HG03565 (cell line): Measurements from ENCODE around the gene CCDC28B.
"Not testable (repeated sequence)": the region's sequence is repeated elsewhere in the genome, so short reads cannot be mapped to it uniquely, and the experiment has no call there.

Experiments
- ATAC-seq: cut with Tn5 transposase; IDR thresholded peaks from one replicate; pipeline ENCODE4 v1.9.1; 2021; ENCODE audit warnings: mild to moderate bottlenecking, moderate library complexity; ENCODE audit not compliant: unreplicated experiment

CCDC28B gene

DNA sequence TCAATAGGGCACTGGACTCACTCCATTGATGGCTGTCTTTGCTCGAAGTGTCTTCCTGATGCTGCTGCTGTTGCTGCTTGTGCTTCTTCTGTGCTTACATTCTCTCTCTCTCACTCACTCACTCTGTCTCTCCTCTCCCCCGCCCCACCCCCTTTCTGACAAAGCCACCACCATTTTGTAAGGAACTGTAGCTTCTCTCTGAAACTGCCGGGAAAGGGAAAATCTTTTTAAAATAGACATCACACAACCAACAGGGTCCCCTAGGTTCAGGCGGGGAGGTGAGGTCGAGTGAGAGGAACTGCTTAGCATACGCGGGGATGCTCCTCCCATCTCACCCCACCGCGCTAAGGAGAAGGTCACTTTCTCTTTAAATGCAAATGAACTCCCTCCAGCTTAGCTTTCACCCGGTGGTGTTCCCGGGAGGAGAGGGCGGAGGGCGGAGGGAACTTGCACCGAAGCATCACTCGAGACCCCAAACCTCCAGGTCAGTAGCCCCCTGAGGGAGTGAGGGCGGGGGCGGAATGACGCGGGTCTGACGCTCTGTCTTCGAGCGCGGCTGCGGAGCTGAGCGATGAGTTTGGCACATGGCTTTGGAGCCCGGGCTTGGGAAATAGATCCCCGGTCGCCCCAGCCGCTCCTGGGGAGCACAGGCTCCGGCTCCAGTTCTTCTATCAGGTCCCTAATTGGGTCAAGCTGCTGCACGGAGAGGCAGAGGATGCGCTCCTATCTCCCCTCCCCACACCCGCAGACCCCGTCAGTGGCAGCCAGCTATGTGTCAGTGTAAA, at the start of gene CCDC28B:
Gene CCDC28B (plus strand): TSS at position 370 of the 785 bp plus-strand sequence. CDS start 1,341 bp downstream, outside the sequence.
- ATAC-seq, result no peak

DNA sequence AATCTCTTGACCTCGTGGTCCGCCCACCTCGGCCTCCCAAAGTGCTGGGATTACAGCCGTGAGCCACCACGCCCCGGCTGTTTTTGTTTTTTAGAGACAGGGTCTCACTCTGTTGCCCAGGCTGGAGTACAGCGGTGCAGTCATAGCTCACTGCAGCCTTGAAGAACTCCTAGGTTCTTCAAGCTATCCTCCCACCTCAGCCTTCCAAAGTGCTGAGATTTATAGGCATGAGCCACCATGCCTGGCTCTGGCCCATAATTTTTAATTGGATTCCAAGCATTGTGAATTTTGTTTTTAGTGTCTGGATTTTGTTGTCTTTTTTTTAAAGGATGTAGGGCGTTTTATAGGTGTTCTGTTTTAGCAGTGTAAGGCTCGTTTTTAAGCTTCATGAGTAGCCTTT, 49.5 kb upstream of the CCDC28B start:
- ATAC-seq, result no peak

DNA sequence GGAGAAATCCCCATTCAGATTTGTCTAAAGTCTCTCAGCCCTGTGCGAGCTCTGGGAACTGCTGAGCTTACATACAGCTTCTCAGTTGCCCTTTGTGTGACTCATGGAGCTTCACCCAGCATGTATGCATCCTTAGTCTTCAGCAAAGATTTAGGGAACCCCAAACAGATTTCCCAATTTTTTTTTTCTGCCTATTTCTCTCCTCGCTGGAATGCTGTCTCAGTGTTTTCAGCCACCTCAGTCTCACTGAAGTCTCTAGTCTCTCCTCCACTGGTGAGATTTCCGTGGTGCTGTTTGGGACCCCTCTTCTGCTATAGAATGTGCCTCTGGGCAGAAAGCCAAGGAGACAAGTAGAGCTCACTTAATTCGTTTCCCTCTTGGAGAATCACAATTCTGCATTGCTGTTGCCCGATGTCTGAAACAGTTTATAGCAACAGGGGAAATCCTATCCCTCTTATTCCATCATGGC, 49.0 kb upstream of the CCDC28B start:
- no peak for ATAC-seq

DNA sequence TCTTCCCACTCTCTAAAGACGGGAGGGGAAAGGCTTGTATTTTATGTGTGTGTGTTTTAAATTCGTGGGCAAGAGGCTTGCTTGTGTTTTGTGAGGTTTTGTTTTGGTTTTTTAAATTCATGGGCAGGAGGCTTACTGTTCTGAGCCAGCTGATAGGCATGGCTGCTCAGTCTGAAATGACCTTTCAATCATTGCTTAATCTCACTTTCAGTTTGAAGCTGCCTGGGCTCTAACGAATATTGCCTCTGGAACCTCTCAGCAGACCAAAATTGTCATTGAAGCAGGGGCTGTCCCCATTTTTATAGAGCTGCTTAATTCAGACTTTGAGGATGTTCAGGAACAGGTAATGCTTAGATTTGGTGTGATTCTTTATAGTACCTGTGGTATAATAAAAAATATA, 41.2 kb upstream of the CCDC28B start:
- no peak for ATAC-seq

DNA sequence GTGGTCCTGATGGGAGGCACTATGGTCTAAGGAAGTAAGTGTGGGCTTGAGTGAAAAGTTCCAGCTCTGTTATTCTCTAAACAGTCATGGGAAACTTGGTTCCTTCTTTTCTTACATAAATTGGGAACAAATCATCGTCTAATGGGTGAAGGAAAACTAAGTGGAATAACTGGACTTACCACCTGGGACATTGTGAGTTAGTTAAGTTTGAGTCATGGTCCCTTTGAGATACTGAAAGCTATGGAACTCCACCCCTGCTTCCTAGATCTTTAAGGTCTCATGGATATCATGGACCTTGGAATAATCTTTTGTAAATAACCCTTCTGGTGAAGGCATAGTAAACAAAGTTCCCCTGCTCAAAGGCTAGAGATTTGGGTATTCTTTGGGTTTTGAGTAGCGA, 37.0 kb upstream of the CCDC28B start:
- no peak for ATAC-seq

DNA sequence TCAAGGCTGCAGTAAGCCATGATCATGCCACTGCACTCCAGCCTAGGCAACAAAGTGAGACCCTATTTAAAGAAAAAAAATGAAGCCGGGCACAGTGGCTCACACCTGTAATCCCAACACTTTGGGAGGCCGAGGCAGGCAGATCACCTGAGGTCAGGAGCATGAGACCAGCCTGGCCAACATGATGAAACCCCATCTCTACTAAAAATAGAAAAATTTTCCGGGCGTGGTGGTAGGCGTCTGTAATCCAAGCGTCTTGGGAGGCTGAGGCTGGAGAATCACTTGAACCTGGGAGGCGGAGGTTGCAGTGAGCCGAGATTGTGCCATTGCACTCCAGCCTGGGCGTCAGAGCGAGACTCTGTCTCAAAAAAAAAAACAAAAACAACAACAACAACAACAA, 34.8 kb upstream of the CCDC28B start:
- not testable (repeated sequence) for ATAC-seq

DNA sequence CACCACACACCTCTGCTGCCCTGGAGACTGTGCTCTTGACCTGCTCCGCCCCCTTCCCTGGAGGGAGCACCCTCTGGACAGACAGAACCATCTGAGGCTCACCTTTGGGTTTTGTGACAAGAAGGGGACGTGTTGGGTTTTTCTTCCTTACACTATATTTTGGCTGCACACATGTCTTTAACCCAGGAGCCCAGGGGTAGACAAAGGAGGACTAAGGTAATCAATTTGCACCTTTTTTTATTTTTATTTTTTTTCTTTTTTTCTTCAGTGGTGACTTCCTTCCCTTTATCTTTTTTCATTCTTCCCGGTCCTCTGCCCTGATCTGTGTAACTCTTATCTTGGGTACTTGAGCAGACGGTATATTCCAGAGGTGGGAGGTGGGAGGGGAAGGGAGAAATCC, 29.4 kb upstream of the CCDC28B start:
- ATAC-seq, result no peak

DNA sequence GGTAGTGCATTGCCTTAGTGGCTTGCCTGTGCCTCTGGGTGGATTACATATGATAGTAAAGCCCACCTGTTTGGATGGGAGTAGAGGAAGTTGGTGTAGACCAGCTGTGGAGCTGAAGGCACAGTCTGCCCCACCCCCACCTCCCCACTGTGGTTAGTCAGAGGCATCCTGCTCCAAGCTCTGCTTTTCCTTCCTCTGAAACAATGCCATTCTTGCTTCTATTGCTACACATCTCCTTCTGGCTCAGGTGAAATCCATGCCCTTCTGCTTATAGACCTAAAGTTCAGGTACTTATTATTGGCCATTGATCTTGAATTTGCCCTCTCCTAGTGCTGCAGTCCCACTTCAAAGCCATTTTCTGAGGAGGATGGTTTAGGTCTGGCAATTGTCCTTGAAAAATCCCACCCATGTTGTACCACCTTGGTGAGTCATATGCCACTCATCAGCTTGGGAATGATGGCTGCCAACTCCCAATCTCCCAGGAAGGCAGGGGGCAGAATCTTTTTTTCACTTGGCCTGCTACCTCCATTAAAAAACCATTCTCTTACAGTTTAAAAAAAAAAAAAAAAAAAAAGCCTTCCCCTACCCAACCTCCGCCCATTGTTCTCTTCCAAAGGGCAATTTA, 27.7 kb upstream of the CCDC28B start:
- ATAC-seq, result no peak

DNA sequence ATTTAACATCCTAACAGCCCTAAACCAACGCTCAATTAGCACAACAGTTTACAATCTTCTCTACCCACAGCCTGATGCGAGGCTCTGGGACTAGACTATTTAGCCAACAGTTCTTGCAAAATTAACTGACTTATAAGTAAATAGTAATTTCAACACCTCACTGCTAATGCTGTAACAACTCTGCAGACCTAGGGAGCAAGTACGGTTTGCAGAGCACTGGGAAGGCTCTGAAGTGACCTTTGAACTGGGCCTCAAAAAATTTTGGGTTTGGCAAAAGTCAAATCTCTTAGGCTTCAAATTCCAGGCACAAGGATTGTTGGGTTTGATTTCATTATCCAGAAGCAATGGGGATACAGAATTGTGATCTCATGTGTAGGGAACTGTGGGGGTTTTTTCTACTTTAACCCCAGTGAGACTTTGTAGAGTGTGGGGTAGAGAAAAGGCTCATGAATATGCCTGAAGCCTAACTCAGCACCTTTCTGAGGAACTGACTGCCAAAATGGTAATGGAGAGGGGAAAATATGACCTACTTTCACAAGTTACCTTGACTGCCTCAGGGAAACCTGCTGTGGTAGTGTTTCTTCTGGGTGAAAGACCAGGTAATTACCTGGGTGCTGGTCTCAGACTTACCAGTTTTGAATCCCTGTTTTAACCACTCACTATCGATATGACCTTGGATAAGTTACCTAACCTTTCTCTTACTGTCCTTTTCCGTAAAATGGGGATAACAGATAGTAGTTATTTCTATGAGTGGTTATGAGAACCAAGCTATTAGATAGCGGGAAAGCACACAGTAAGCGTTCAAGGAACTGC, 21.8 kb upstream of the CCDC28B start:
- ATAC-seq, result no peak

DNA sequence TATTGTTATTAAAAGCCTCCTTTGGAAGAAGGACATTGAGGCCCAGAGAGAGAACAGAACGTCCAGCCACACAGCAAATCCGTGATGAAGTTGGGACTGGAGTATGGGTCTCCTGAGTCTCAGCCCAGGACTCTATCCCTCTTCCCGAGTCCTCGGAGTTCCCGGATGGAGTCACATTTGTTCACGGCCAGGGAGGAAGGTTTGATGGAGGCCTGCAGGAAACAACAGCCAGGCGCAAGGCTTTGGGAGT, 21.3 kb upstream of the CCDC28B start:
- no peak for ATAC-seq

DNA sequence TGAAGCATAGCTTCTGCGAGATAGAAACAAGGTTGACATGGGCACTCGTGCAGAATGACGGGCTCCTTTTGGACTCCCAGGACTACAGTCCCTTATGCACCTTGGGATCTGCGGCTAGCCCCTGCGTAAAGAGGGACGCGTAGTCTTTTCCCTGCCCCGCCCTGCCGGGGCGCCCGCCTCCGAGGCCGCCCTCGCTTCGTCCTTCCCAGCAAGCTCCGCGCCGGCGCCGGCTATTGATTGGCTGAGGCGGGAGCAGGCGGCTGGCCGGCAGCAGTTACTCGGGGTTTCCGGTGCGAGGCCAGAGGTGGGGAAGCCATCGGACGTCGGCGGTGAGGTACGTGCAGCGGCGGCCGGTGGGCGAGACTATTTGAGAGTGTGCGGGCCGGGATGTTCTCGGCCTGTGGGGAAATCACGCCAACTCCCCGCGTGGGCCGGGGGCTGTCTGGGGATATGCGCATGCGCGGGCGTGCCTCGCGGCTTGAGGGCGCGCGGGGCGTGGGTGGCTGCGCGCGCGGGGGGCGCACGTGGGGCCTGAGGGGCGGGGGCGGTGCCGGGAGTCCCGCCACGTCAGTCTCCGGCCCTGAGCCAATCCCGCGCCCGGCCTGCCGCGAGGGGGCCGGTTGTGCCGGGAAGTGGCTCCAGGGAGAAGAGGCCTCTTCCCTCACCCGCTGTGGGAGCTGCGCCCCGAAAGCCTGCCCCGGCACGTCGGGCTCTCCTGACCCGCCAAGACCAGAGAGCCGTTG, 20.8 kb upstream of the CCDC28B start, which contains the start of gene TXLNA:
Gene TXLNA (plus strand): TSS at position 233 of the 743 bp plus-strand sequence. CDS start 671 bp downstream, outside the sequence.
- ATAC-seq, result peak; percentile 65

DNA sequence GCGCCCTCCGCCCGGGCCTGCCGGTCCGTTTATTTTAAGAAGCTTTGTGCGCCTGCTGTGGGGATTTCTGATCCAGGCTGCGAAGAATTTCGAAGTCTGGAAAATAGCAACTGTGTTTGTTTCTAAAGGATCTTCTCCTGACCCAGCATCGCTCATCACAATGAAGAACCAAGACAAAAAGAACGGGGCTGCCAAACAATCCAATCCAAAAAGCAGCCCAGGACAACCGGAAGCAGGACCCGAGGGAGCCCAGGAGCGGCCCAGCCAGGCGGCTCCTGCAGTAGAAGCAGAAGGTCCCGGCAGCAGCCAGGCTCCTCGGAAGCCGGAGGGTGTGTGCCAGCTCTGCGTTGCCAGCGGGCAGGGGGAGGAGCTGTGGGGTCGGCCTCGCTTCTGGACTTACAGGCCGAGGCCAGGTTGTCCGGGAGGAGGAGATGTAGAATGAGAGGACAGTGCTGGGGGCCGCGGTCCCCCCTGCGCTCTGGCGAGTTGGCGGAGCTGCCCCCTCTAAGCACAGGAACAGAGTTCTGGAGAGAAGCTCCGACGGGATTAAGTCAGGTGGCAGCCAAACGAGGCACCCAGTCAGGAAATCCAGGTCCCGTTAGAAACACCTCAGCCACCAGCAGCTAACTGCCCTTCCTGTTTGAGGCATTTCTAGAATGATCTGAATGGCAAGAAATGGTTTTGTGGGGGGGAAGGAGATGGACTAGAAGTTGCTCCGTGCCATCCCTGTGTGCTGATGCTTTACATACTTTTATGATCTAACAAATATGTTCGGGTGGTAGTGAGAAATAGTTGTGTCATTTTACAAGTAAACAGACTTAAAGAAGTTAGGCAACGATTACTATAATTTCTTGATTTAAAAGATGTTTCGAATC, 20.0 kb upstream of the CCDC28B start:
- ATAC-seq, result no peak

DNA sequence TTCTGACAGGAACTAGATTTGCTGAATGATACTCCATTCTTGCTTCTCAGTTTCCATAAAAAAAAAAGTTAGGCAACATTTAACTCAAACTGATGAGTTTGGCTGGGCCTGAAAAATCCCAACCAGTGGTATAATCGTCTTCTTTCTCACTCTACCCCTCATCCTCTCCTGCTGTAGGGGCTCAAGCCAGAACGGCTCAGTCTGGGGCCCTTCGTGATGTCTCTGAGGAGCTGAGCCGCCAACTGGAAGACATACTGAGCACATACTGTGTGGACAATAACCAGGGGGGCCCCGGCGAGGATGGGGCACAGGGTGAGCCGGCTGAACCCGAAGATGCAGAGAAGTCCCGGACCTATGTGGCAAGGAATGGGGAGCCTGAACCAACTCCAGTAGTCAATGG, 19.3 kb upstream of the CCDC28B start:
- no peak for ATAC-seq

DNA sequence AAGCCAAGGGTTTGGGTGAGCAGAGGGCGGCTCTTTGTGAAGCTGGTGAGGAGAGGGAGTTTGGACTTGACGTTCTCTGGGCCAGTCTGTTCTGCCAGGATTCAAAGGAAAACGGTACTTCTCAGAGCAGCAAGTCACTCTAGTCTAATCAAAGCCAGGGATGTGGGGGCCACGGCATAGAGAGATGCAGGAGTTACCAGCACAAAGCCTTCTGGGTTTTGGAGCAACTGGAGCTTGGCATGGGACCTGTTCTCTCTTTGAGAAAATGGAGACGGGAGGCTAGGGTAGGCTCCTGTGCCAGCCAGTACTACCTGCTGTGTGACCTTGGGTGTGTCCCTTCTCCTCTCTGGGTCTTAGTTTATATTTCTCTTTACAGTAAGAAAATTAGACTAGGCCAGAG, 18.8 kb upstream of the CCDC28B start:
- ATAC-seq, result no peak

DNA sequence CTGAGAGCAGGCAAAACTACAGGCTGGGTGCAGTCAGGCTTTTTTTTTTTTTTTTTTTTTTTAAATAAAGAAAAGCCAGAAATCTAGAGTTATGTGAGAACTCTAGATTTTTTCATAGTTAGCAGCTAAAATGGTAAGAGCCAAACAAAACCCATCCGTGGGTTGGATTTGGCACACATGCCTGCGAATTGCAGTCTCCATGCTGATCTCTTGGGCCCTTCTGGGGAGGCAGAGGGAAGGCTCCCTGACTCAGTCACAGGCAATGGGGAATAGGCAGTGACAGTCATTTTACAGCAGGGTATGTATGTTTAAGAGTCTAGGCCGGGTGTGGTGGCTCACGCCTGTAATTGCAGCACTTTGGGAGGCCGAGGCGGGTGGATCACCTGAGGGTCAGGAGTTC, 18.3 kb upstream of the CCDC28B start:
- ATAC-seq, result no peak

DNA sequence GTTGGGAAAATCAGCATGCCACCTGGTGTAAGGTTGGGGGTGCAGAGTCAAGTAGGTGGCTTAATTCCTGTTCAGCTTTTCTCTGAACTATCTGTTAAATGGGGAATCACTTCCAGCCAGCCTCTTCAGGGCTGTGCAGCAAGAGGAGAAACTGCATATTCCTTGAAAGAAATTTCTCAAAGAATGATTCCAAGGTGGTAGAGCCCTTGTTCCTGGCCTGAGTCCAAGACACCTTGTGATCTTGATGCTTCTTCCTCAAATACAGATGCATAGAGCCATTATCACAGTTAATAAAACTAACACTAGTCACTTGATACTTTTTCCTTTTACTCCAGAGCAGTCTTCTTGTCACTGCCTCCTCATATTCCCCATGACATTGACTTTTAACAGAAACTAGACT, 15.7 kb upstream of the CCDC28B start:
- ATAC-seq, result no peak

DNA sequence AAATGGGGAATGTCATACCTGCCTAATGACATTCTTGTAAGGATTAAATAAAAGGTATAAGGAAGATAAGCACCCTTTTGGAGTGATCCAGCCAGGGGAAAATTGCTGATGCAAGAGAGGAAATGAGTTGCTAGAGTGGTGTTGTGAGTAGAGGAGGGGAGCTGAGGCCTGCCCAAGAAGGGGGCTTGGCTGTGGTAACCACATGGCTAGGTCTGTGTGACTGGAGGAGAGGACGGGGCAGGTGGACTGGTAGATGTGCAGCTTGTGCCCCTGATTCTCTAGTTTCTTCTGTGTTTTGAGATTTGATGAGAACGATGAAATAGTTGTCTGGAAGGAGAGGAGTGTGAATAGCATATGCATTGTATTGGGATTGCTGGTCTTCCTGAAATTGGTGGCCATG, 14.3 kb upstream of the CCDC28B start:
- no peak for ATAC-seq

DNA sequence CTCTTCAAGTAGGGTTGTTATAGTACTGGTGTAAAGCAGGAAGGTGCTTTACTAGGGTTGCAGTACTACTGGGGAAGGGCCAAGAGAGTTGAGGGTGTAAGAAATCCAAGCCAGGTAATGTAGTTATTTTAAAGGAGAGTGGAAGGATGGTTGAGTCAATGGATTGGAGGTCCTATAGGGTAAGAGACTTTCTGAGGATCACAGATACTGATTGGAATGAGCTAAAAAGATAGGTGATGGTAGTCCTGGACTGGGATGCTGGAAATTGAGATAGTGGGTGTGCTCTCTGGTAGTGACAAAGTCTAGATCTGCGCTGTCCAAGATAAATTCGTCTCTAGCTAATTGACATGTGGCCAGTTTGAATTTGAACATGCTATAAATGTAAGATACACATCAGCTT, 13.9 kb upstream of the CCDC28B start:
- ATAC-seq, result no peak

DNA sequence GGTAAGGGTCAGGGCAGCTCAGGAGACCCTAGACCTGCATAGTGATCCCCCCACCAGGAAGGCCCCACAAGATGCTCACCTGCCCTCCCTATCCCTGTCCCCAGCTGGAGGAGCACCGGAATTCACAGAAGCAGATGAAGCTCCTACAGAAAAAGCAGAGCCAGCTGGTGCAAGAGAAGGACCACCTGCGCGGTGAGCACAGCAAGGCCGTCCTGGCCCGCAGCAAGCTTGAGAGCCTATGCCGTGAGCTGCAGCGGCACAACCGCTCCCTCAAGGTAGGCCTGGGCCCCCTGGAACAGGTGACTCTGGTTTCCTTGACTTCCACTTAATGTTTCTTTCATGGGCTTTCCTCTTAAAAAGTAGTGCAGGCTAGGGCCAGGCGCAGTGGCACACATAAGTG, 12.5 kb upstream of the CCDC28B start:
- ATAC-seq, result no peak
